ENCODE results near the gene RLN3. TPM values are rescaled to one million over a fixed set of nuclear protein-coding genes. Genes with fewer than 3 reads are reported as not detected.

RLN3 gene
- total and polyA plus RNA-seq, 2 of the 8 experiments (the other 6 are each of a cell fraction or from before 2014, with no cell fraction given): not detected

DNA sequence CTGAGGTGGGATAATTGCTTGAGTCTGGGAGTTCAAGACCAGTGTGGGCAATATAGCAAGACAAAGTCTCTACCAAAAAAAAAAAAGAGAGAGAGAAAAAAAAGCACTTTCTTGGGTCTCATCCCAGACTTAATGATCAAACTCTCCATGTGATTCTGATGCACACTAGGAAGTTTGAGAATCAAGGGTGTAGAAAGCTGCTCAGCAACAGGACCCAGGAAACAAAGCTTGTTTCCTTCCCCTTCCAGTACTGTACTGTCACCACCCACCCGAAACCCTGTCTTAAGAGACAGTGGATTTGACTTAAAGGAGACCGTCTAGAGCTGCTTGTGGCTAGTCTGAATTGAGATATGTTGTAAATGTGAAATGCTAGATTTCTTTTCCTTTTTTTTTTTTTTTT lies 50.5 kb downstream of the RLN3 start (continued):
- TF ChIP-seq HDAC6 (IDR thresholded peaks at IDR 0.05; ENCODE audit: low read depth, low read length) (no peak), GABPA (IDR thresholded peaks at IDR 0.05; ENCODE audit: borderline replicate concordance, insufficient read depth, low read length) (no peak), POLR2AphosphoS5 (IDR thresholded peaks at IDR 0.05; ENCODE audit: low read depth, low read length) (no peak), BCL11A (IDR thresholded peaks at IDR 0.05; ENCODE audit: low read depth in 2 of 2, low read length in 2 of 2) (no peak)

Other genes with a start within 250 kb of the RLN3 start
- 31.1 and 32.7 TPM in 2 replicates for gene ZSWIM4, start 232.7 kb upstream of the RLN3 start, total RNA-seq (2021; fragmentation: NEBNext Ultra II Directional; extraction: Animal tissue kit (Norgen Biotek cat#: 25700))
- gene ZSWIM4, start 232.7 kb upstream of the RLN3 start, polyA plus RNA-seq (2011; rRNA removed): 12.2 and 23.2 TPM in 2 replicates
- gene NANOS3, start 151.0 kb upstream of the RLN3 start, total RNA-seq (2021; fragmentation: NEBNext Ultra II Directional; extraction: Animal tissue kit (Norgen Biotek cat#: 25700)): not detected in 2 replicates
- 0.14 and 0.62 TPM in 2 replicates for gene NANOS3, start 151.0 kb upstream of the RLN3 start, polyA plus RNA-seq (2011; rRNA removed)
- 4.6 and 4.7 TPM in 2 replicates for gene BRME1, start 122.0 kb upstream of the RLN3 start, total RNA-seq (2021; fragmentation: NEBNext Ultra II Directional; extraction: Animal tissue kit (Norgen Biotek cat#: 25700))
- 4.6 and 6.0 TPM in 2 replicates for gene BRME1, start 122.0 kb upstream of the RLN3 start, polyA plus RNA-seq (2011; rRNA removed)
- 33.0 and 36.4 TPM in 2 replicates for gene CC2D1A, start 121.9 kb upstream of the RLN3 start, total RNA-seq (2021; fragmentation: NEBNext Ultra II Directional; extraction: Animal tissue kit (Norgen Biotek cat#: 25700))
- gene CC2D1A, start 121.9 kb upstream of the RLN3 start, polyA plus RNA-seq (2011; rRNA removed): 12.5 and 20.5 TPM in 2 replicates
- gene PODNL1, start 89.7 kb upstream of the RLN3 start, total RNA-seq (2021; fragmentation: NEBNext Ultra II Directional; extraction: Animal tissue kit (Norgen Biotek cat#: 25700)): 0.75 and 1.5 TPM in 2 replicates
- gene PODNL1, start 89.7 kb upstream of the RLN3 start, polyA plus RNA-seq (2011; rRNA removed): 1.0 and 2.3 TPM in 2 replicates
- gene DCAF15, start 75.6 kb upstream of the RLN3 start, total RNA-seq (2021; fragmentation: NEBNext Ultra II Directional; extraction: Animal tissue kit (Norgen Biotek cat#: 25700)): 68.7 and 77.1 TPM in 2 replicates
- 80.8 and 127 TPM in 2 replicates for gene DCAF15, start 75.6 kb upstream of the RLN3 start, polyA plus RNA-seq (2011; rRNA removed)
- gene RFX1, start 21.8 kb upstream of the RLN3 start, total RNA-seq (2021; fragmentation: NEBNext Ultra II Directional; extraction: Animal tissue kit (Norgen Biotek cat#: 25700)): 16.1 and 17.0 TPM in 2 replicates
- gene RFX1, start 21.8 kb upstream of the RLN3 start, polyA plus RNA-seq (2011; rRNA removed): 4.9 and 10.4 TPM in 2 replicates
- 14.7 and 15.1 TPM in 2 replicates for gene IL27RA, start 3.6 kb downstream of the RLN3 start, total RNA-seq (2021; fragmentation: NEBNext Ultra II Directional; extraction: Animal tissue kit (Norgen Biotek cat#: 25700))
- 9.9 and 10.8 TPM in 2 replicates for gene IL27RA, start 3.6 kb downstream of the RLN3 start, polyA plus RNA-seq (2011; rRNA removed)
- gene PALM3, start 33.9 kb downstream of the RLN3 start, total RNA-seq (2021; fragmentation: NEBNext Ultra II Directional; extraction: Animal tissue kit (Norgen Biotek cat#: 25700)): 31.3 and 33.1 TPM in 2 replicates
- gene PALM3, start 33.9 kb downstream of the RLN3 start, polyA plus RNA-seq (2011; rRNA removed): 5.8 and 12.1 TPM in 2 replicates
- gene MISP3, start 44.6 kb downstream of the RLN3 start, total RNA-seq (2021; fragmentation: NEBNext Ultra II Directional; extraction: Animal tissue kit (Norgen Biotek cat#: 25700)): 0.92 and 1.4 TPM in 2 replicates
- 0.74 and 0.96 TPM in 2 replicates for gene MISP3, start 44.6 kb downstream of the RLN3 start, polyA plus RNA-seq (2011; rRNA removed)
- gene C19orf67, start 57.6 kb downstream of the RLN3 start, total RNA-seq (2021; fragmentation: NEBNext Ultra II Directional; extraction: Animal tissue kit (Norgen Biotek cat#: 25700)): 0.52 TPM in 1 of 2 replicates, not detected in the other
- 0.12 and 0.25 TPM in 2 replicates for gene C19orf67, start 57.6 kb downstream of the RLN3 start, polyA plus RNA-seq (2011; rRNA removed)
- 95.7 and 100 TPM in 2 replicates for gene SAMD1, start 62.6 kb downstream of the RLN3 start, total RNA-seq (2021; fragmentation: NEBNext Ultra II Directional; extraction: Animal tissue kit (Norgen Biotek cat#: 25700))
- gene SAMD1, start 62.6 kb downstream of the RLN3 start, polyA plus RNA-seq (2011; rRNA removed): 40.0 and 52.4 TPM in 2 replicates
- 48.2 and 52.8 TPM in 2 replicates for gene PRKACA, start 89.6 kb downstream of the RLN3 start, total RNA-seq (2021; fragmentation: NEBNext Ultra II Directional; extraction: Animal tissue kit (Norgen Biotek cat#: 25700))
- gene PRKACA, start 89.6 kb downstream of the RLN3 start, polyA plus RNA-seq (2011; rRNA removed): 14.2 and 22.4 TPM in 2 replicates
- gene ASF1B, start 108.4 kb downstream of the RLN3 start, total RNA-seq (2021; fragmentation: NEBNext Ultra II Directional; extraction: Animal tissue kit (Norgen Biotek cat#: 25700)): 32.1 and 32.6 TPM in 2 replicates
- 59.2 and 65.6 TPM in 2 replicates for gene ASF1B, start 108.4 kb downstream of the RLN3 start, polyA plus RNA-seq (2011; rRNA removed)
- gene ADGRL1, start 178.0 kb downstream of the RLN3 start, total RNA-seq (2021; fragmentation: NEBNext Ultra II Directional; extraction: Animal tissue kit (Norgen Biotek cat#: 25700)): 112 and 119 TPM in 2 replicates
- gene ADGRL1, start 178.0 kb downstream of the RLN3 start, polyA plus RNA-seq (2011; rRNA removed): 95.6 and 158 TPM in 2 replicates